ENCODE measurements around the gene PRKG2.

DNA sequence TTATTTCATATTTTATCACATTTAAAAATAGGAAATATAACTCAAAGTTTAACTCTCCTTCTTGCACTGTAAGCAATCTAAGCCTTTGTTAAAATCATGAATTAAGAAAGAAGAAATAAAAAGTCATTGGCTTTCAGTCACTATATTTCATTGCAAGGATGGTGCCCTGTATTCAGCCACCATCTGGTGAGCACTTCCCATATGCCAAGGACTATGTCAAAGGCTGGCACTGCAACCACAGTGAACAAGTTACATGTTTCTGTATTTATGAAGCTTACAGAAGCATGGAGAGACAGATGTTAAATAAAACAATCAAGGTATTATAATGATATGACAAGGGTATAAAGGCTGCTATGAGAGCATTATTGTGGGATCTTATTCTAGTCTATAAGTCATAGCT, 68.6 kb downstream of the PRKG2 start:
- TF ChIP-seq, protein P1, sequence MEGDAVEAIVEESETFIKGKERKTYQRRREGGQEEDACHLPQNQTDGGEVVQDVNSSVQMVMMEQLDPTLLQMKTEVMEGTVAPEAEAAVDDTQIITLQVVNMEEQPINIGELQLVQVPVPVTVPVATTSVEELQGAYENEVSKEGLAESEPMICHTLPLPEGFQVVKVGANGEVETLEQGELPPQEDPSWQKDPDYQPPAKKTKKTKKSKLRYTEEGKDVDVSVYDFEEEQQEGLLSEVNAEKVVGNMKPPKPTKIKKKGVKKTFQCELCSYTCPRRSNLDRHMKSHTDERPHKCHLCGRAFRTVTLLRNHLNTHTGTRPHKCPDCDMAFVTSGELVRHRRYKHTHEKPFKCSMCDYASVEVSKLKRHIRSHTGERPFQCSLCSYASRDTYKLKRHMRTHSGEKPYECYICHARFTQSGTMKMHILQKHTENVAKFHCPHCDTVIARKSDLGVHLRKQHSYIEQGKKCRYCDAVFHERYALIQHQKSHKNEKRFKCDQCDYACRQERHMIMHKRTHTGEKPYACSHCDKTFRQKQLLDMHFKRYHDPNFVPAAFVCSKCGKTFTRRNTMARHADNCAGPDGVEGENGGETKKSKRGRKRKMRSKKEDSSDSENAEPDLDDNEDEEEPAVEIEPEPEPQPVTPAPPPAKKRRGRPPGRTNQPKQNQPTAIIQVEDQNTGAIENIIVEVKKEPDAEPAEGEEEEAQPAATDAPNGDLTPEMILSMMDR (conservative IDR thresholded peaks at IDR 0.05; ENCODE audit: low read length), result no peak
- TF ChIP-seq EZH2phosphoT487 (IDR thresholded peaks at IDR 0.05; ENCODE audit: borderline replicate concordance, low read depth, low read length), result no peak

All from OCI-LY7 (cell line).